Kidney tubule cell (primary cell): ENCODE measurements around the gene HPD.
A peak's percentile ranks its signal among the peaks of the same experiment; 100 is the strongest.
"Not testable (repeated sequence)": the region's sequence is repeated elsewhere in the genome, so short reads cannot be mapped to it uniquely, and the experiment has no call there.

Source experiments
- DNase-seq: peaks from one replicate; pipeline ENCODE4 v3.0.0-alpha.2; 2018; ENCODE audit warnings: low spot score

HPD gene

GRCh38 chr12:121866331-121866730 is 7.7 kb upstream of the HPD start:
- no peak for DNase-seq

GRCh38 chr12:121861636-121862254 is 3.1 kb upstream of the HPD start:
- DNase-seq: no peak

DNA sequence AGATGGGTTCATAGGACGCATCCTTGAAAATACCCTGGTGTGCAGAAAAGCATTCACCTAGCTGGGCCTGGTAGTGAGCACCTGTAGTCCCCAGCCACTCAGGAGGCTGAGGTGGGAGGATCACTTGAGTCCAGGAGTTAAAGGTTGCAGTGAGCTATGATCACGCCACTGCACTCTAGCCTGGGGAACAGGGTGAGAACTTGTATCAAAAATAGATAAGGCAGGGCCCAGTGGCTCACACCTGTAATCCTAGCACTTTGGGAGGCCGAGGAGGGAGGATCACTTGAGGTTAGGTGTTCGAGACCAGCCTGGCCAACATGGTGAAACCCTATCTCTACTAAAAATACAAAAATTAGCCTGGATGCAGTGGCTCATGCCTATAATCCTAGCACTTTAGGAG is 2.0 kb upstream of the HPD start:
- DNase-seq: not testable (repeated sequence)

DNA sequence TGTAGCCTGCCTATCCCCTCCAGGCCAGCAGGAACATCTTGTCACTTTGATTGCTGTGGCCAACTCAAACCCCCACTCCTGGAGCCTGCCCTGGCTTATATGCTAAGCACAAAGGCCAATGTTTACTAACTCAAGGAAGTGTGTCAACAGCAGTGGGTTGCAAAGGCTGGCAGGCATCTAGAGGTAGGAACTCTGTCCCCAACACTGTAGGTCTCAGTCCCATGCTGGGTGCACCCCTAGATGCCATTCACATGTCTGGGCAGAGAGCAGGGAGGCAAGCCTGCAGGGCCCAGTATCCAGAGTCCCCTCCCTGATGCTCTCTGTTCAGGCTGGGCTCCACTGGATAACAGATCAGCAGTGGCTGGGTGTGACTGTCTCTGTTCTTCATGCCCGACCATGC is 1.6 kb upstream of the HPD start:
- no peak for DNase-seq

- no peak for DNase-seq
Measured at GRCh38 chr12:121858318-121858661, 369 bp downstream of the HPD start.

DNA sequence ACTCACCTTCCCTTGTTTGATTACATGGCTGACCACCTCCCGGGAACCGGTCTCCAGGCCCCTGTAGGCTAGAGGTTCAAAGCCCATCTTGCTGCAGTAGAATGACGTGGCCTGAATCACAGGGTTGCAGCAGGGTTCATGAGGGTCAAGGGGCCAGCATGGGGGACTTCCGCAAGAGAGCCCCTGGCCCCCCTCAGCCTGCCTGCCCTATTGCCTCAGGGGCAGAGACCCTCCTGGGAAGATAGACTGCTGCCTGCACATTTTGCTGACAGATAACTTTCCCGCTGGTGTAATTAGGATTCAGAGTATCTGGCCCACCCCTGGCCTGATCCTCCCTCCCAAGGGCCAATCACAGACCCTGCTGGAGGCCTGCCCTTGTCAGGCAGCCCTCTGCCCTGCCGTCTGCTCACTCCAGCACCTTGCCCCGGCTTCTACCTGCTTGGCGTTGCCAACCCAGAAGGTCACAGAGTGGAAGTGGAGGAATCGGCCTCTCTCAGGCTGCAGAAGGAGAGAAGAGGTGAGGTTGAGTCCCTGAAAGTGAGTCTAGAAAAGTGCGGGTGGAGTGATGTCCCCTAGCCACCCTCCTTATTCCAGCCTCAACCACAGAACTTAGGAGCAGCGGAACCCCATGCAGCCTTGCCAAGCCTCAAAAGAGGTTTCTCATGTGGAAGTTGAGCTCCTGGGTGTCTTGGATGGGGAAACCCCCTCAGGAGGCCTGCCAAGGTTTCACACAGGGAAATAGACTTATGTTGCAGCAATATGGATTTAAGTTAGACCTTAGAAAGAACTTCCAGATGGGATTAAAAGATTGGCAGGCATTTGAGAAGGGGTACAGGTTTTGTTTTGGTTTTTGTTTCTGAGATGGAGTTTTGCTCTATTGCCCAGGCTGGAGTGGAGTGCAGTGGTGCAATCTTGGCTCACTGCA is 1.1 kb downstream of the HPD start:
- no peak for DNase-seq

DNA sequence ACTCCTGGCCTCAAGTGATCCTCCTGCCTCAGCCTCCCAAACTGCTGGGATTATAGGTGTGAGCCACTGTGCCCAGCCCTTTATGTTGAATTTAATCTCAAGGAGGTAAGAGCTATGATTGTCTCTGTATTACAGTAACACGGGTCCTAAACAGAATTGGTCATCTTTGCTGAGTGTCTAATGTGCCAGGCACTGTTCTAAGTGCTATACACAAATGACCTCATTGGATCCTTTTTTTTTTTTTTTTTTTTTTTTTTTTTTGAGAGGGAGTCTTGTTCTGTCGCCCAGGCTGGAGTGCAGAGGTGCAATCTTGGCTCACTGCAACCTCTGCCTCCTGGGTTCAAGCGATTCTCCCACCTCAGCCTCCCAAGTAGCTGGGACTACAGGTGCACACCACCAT is 6.3 kb downstream of the HPD start:
- not testable (repeated sequence) for DNase-seq

GRCh38 chr12:121849665-121850064 is 9.0 kb downstream of the HPD start:
- DNase-seq: no peak

- DNase-seq: no peak
Measured at GRCh38 chr12:121849211-121849610, 9.4 kb downstream of the HPD start.

GRCh38 chr12:121845701-121846100 is 13.0 kb downstream of the HPD start:
- no peak for DNase-seq

DNA sequence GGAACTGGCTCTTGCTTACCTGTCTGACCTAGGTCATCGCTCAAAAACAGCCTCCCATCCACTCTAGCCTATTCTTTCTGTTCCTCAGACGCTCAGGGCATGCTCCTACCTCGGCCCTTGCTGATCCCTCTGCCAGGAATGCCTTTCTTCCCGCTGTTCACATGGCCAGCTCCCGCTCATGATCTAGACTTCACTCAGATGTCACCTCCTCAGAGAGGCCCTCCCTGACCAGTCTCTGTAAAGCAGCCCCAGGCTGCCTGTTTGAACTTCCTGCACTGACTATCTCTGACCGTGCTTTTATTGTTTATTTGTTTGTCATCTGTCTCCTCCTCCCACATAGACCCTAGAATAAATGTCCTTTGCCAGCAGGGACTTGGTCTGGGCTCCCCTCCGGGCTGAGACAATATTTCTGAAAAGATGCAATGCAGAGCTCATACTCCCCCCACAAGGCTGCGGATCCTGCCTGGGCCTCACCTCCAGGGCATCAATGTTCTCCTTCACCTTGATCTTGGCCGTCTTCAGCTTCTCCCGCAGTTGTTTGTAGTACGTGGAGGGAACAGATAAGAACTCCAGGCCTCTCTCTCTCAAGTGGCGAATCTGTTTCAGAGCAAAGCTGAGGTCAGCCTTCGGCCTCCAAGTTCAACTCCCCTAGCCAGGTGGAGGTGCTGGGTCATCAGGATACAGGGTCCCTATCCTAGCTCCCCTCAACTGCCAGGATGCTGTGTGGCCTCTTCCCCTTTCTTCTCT is 15.2 kb downstream of the HPD start:
- no peak for DNase-seq

DNA sequence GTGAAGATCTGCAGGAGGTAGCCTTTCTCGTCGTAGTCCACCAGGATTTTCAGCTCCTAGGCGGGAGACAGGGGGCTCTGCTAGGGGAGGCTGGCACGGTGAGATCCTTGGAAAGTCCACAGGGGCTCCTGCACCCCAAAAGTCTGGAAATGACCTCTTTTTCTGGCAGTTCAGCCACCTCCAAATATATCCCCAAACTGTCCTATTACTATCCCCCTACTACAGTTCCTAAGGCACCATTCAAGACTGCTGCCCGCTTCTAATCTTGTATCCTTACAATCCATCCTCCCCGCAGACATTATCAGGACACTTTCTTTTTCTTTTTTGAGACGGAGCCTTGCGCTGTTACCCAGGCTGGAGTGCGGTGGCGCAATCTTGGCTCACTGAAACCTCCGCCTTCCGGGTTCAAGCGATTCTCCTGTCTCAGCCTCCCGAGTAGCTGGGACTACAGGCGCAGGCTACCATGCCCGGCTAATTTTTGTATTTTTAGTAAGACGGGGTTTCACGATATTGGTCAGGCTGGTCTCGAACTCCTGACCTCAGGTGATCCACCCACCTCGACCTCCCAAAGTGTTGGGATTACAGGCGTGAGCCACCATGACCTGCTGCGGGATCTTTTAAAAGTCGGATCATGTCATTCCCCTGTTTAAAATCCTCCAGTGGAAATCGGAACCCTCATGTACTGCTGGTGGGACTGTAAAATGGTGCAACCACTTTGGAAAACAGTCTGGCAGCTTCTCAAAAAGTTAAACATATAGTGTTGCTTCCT is 18.5 kb downstream of the HPD start:
- DNase-seq: no peak

GRCh38 chr12:121839106-121839992 is 19.3 kb downstream of the HPD start:
- DNase-seq: peak; percentile 93

GRCh38 chr12:121838126-121838525 is 20.5 kb downstream of the HPD start:
- no peak for DNase-seq

- DNase-seq: no peak
Measured at GRCh38 chr12:121837680-121838079, 21.0 kb downstream of the HPD start.

DNA sequence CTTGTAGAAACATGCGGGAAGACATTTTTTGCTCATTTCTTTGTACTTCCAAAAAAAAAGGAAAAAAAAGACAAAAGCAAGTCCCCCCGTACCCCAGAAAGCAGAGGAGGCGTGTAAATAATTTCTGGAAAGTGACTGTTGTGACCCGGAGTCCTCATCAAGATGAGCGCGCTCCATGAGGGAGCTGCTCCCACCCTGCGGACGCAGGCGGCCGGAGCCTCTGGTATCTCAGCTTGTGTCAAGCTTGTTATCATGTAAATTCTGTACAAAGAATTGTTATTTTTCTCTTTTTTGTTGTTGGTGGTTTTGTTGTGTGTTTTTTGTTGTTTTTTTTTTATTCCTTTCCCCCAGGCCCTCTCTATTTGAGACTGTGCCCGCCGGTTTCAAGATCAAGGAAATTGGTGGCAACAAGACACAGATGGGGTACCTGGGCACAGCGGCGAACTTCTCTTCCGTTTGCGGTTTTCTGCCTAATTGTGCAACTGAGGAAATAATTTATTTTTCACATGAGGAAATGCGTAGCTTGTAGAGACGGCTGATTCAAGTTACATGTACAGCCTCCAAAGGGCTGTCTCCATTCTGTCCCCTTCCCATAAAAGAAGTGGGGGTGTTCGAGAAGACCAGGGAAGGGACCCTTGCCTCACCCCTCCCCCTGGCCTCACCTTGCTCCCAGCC is 27.0 kb downstream of the HPD start:
- DNase-seq: no peak

GRCh38 chr12:121830588-121831265 is 27.9 kb downstream of the HPD start:
- DNase-seq: no peak

- DNase-seq: no peak
Measured at GRCh38 chr12:121830134-121830533, 28.5 kb downstream of the HPD start.

- DNase-seq: no peak
Measured at GRCh38 chr12:121829250-121829918, 29.3 kb downstream of the HPD start.
